Measurements from ENCODE around the gene LEP.

The LEP gene

GRCh38 chr7:128240696-128241386 is at the start of gene LEP:
Gene LEP (plus strand): TSS chr7:128241278. CDS start chr7:128252019, 10,741 bp downstream.
- no peak for TF ChIP-seq ZFX (IDR thresholded peaks at IDR 0.05; ENCODE audit: borderline replicate concordance)
- TF ChIP-seq, protein P1, sequence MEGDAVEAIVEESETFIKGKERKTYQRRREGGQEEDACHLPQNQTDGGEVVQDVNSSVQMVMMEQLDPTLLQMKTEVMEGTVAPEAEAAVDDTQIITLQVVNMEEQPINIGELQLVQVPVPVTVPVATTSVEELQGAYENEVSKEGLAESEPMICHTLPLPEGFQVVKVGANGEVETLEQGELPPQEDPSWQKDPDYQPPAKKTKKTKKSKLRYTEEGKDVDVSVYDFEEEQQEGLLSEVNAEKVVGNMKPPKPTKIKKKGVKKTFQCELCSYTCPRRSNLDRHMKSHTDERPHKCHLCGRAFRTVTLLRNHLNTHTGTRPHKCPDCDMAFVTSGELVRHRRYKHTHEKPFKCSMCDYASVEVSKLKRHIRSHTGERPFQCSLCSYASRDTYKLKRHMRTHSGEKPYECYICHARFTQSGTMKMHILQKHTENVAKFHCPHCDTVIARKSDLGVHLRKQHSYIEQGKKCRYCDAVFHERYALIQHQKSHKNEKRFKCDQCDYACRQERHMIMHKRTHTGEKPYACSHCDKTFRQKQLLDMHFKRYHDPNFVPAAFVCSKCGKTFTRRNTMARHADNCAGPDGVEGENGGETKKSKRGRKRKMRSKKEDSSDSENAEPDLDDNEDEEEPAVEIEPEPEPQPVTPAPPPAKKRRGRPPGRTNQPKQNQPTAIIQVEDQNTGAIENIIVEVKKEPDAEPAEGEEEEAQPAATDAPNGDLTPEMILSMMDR (IDR thresholded peaks at IDR 0.05): no peak
- H3K27ac ChIP-seq: no peak within 1 kb of the TSS

GRCh38 chr7:128192497-128193142 is 48.5 kb upstream of the LEP start:
- TF ChIP-seq ZFX (IDR thresholded peaks at IDR 0.05; ENCODE audit: borderline replicate concordance): no peak
- TF ChIP-seq, protein P1 (IDR thresholded peaks at IDR 0.05): no peak
- H3K27ac ChIP-seq: no peak overlapping the region

- TF ChIP-seq, protein P1 (IDR thresholded peaks at IDR 0.05): no peak
- TF ChIP-seq ZFX (IDR thresholded peaks at IDR 0.05; ENCODE audit: borderline replicate concordance): no peak
Measured at GRCh38 chr7:128194533-128195282, 46.4 kb upstream of the LEP start.

DNA sequence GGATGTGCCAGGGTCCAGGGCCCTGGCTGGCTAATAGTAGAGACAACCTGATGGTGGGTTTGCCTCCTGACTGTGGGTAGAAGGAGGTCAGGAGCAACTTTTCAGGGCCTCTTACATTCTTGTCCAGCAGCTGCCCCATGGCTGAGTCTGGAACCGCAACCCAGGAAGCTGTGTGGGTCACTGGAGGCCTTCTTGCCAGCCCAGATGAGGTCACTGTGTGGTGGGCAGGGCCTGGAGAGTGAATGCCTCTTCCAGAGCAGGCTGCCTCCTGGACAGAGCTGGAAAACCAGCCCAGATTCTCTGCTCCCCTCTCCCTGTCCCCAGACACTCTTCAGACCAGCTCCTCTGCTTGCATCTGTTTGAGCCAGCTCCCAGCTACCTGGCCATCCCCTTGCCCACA is 43.5 kb upstream of the LEP start:
- no peak overlapping the region for H3K27ac ChIP-seq
- TF ChIP-seq ZFX (IDR thresholded peaks at IDR 0.05; ENCODE audit: borderline replicate concordance): no peak

More at GRCh38 chr7:128194533-128195282, 46.4 kb upstream of the LEP start:
- H3K27ac ChIP-seq: no peak overlapping the region

GRCh38 chr7:128197989-128198580 is 43.0 kb upstream of the LEP start:
- no peak for TF ChIP-seq ZFX (IDR thresholded peaks at IDR 0.05; ENCODE audit: borderline replicate concordance)
- TF ChIP-seq, protein P1 (IDR thresholded peaks at IDR 0.05): no peak
- H3K27ac ChIP-seq: no peak overlapping the region

DNA sequence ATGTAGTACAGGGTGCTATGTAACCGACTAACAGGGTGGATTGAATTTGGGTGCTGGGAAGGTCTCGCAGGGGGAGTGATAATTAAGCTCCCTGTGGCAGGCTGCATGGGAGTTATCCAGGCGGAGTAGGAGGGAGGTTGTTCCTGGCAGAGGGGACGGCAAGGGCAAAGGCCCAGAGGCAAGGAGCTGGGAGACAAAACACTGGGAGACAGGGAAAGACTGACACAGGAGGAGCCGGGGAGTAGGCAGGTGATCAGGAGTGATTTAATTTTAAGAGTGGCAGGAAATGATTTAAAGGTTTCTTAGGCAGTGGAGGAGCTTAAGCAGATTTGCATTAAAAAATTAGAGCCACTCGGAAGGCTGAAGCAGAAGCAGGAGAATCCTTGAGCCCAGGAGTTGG is 40.7 kb upstream of the LEP start:
- TF ChIP-seq ZFX (IDR thresholded peaks at IDR 0.05; ENCODE audit: borderline replicate concordance): no peak
- TF ChIP-seq, protein P1 (IDR thresholded peaks at IDR 0.05): no peak
- H3K27ac ChIP-seq: no peak overlapping the region

- no peak for TF ChIP-seq ZFX (IDR thresholded peaks at IDR 0.05; ENCODE audit: borderline replicate concordance)
- TF ChIP-seq, protein P1 (IDR thresholded peaks at IDR 0.05): no peak
- H3K27ac ChIP-seq: no peak overlapping the region
Measured at GRCh38 chr7:128201067-128201689, 39.9 kb upstream of the LEP start.
